GM04504 (cell line): ENCODE data around the gene CNGA3.

ENCODE experiments used
- DNase-seq: peaks from one replicate; pipeline ENCODE4 v3.0.0-alpha.2; 2012; ENCODE audit warnings: low read depth

The CNGA3 gene

DNA sequence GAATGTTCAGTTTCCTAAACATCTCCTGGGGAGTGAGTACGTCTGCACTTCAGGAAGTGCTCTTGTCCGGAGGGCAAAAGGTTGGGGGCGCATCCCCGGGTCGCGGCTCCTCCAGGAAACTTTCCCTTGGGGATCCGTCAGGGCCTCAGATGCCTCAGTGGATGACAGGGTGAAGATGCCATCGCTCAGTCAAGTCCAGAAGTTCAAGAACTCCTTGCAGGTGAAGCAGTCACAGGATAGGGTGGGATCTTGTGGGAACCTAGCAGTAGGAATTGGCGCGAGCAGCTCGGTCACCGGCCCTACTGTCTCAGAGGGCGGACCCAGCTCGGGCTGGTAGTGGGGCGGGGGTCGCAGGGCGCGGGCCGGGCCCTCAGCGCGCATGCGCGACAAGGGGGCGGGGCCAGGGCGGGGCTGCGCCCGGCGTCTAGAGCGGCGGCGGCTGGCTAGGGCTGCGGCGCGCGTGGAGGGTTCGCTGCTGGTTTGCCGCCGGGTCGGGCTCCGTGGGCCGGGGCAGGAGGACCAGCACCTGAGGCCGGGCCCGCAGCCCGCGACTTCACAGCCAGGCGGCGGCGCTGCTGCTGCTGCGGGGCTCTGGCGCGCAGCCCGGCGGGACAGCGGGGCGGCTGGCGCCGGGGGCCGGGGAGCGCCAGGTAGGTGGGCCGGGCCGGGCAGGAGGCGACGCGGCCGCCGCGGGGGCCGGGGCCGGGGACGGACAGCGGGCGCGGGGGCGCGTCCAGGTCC, 98.3 kb downstream of the CNGA3 start, which contains the start of gene INPP4A:
Gene INPP4A (plus strand): TSS at position 423 of the 741 bp plus-strand sequence. CDS start 75,191 bp downstream, outside the sequence.
- DNase-seq = no peak

DNA sequence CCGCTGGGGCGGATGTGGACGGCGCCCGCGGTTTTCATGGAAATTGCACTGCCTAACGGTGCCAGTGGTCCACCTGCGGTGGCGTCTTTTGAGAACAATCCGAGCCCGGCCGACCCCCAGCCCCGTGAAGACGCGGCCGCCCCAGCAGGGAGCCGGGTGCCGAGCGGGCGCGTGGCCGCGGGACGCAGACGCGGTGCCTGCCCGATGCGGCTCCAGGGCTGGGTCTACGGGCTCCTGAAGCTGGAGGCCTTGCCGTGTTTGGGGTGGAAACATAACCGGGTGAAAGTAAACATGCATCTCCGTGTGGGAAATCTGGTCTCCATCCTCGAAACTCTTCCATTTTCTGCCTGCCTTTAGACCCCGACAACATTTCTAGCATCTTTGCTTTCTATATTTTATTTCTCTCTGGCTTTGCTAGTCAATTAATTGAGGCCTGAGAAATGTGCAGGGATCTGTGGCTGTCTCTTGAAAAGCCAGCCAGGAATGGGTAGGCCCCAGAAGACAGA, 99.0 kb downstream of the CNGA3 start:
- DNase-seq = no peak

DNA sequence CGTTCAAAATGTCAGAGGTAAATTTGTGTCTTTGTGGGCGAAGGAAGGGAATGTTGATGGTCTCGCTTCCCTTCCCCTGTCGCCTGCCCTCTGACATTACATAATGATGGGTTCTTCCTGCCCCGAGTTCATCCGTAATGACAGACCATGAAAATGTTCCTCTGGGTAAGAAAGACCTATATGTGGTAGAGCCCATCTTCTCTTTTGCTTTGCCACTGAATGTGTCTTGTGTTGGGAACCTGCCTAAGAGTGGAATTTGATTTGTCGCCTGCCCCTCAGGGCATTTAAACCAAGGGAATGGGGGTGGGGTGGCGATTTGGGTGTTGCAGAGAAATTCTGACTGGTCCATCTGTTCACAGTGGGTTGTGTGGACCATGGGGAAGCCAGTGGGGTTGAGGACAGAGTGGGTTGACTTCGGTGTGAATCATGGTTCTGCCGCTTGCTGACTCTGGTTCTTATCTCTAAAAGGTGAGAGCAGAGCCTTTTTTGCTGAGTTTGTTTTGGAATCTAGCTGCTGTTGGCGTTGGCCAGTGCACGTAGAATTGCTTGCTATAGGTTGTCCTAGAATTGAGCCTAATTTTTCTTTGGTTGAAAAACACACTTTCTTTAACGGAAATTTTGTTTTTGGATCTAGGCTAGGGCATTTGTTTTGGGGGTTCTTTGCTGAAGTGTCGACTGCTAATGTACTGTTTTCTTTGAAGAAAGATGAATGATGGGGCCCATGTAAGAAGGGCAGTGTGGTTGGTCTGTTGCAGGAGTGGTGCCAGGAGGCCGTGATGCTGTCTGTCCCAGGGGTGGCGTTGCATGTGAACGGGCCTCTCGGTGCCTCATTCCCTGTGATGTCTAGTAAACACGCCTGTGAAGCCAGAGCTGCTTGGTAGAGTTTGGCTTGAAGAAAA, 99.7 kb downstream of the CNGA3 start:
- DNase-seq = no peak

DNA sequence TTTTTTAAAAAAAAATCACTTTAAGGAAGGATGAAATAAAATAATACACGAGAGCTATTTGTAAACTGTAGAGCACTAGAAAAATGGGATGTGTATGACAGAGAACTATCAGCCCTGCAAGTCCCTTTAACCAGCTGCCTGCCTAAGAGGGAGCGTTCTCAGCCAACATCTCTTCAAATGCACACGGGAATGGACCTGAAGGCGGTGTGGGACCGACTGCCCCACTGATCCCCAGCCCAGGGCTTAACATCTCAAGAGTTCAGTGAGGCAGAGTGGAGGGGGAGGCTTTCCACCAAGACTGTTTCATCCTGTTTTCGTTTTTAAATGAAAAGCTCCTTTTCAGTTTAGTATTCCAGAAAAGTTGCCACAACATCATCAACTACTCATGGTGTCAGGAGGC, 100.6 kb downstream of the CNGA3 start:
- DNase-seq = no peak
